Measurements from ENCODE around the gene MRAP2.

DNA sequence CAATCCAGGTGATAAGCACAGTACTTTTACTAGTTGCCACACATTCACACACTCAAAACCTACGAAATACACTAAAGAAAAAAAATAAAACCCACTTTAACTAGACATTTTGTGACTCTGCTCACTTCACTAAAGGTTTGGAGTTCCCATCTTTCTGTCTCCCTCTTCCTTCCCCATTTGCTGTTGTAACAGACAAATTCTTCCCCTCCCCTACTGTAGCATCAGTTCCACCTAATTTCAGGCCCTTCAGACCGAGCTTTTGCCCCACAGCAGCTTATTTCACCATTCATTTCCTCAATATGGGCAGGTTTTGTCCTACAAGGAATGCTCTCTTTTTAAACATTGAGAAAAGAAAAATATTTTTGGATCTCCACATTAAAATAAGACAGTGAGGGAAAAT is 31.3 kb upstream of the MRAP2 start:
- TF ChIP-seq REST (IDR thresholded peaks at IDR 0.05; ENCODE audit: low read depth) (no peak), TAF1 (IDR thresholded peaks at IDR 0.05; ENCODE audit: low read depth) (no peak), NFIC (IDR thresholded peaks at IDR 0.05) (no peak)
- TF ChIP-seq, protein P1, sequence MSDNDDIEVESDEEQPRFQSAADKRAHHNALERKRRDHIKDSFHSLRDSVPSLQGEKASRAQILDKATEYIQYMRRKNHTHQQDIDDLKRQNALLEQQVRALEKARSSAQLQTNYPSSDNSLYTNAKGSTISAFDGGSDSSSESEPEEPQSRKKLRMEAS (IDR thresholded peaks at IDR 0.05), result no peak

Measured in Ishikawa (cell line).